ENCODE data around the gene MRPL43. TPM values are rescaled to one million over a fixed set of nuclear protein-coding genes. Genes with fewer than 3 reads are reported as not detected.

MRPL43 gene
- total and polyA plus RNA-seq, 9 of the 15 experiments (the other 6 are each of a cell fraction or from before 2014, with no cell fraction given), result 15.1 to 63.7 (median 37.2) TPM

- TF ChIP-seq CHD7 (IDR thresholded peaks at IDR 0.05; ENCODE audit: low read depth, low read length), result no peak
- TF ChIP-seq BRF1 (IDR thresholded peaks at IDR 0.05; ENCODE audit: borderline replicate concordance, extremely low read depth, insufficient read length), result no peak
- no peak for TF ChIP-seq TCF7 (IDR thresholded peaks at IDR 0.05; ENCODE audit: borderline replicate concordance)
- TF ChIP-seq MIER1 (IDR thresholded peaks at IDR 0.05; ENCODE audit: low read depth), result no peak
- peak; percentile 29 for TF ChIP-seq SMAD1 (IDR thresholded peaks at IDR 0.05; ENCODE audit: low read depth, low read length, partially characterized antibody)
- no peak for TF ChIP-seq NR1H2 (CRISPR knock-in tag; IDR thresholded peaks at IDR 0.05)
- no peak for TF ChIP-seq ZBTB7A (IDR thresholded peaks at IDR 0.05; ENCODE audit: borderline replicate concordance, control insufficient read depth, low read depth, low read length)
- TF ChIP-seq GABPB1 (CRISPR knock-in tag; IDR thresholded peaks at IDR 0.05), result peak; percentile 38; the same call in 1 of the 2 replicates
- no peak for TF ChIP-seq MTF1 (CRISPR knock-in tag; IDR thresholded peaks at IDR 0.05; ENCODE audit: borderline replicate concordance)
- no peak for TF ChIP-seq MAFF (IDR thresholded peaks at IDR 0.05; ENCODE audit: low read length)
- no peak for TF ChIP-seq RCOR1 (IDR thresholded peaks at IDR 0.05; ENCODE audit: borderline replicate concordance in 1 of 2, low read depth in 2 of 2, low read length in 2 of 2)
- TF ChIP-seq ZNF699 (CRISPR knock-in tag; IDR thresholded peaks at IDR 0.05; ENCODE audit: insufficient replicate concordance), result no peak
- no peak for TF ChIP-seq MXI1 (IDR thresholded peaks at IDR 0.05; ENCODE audit: low read depth, low read length)
- no peak for TF ChIP-seq MXD1 (CRISPR knock-in tag; IDR thresholded peaks at IDR 0.05; ENCODE audit: borderline replicate concordance, poor library complexity, severe bottlenecking)
- TF ChIP-seq TAF9B (IDR thresholded peaks at IDR 0.05; ENCODE audit: partially characterized antibody), result no peak
- TF ChIP-seq HNRNPL (IDR thresholded peaks at IDR 0.05; ENCODE audit: low read depth, low read length), result peak; percentile 58; the same call in 1 of the 2 replicates
These were observed 11.9 kb upstream of the MRPL43 start (continued) for GRCh38 chr10:100998991-100999741.
